GM15510 (cell line): ENCODE results near the gene PRCC.

Source experiments
- POLR2A ChIP-seq: IDR thresholded peaks from 3 replicates; pipeline ENCODE4 v1.6.1; 2011; ENCODE audit warnings: borderline replicate concordance; ENCODE audit not compliant: insufficient read length; ENCODE audit errors: extremely low read depth

The PRCC gene

DNA sequence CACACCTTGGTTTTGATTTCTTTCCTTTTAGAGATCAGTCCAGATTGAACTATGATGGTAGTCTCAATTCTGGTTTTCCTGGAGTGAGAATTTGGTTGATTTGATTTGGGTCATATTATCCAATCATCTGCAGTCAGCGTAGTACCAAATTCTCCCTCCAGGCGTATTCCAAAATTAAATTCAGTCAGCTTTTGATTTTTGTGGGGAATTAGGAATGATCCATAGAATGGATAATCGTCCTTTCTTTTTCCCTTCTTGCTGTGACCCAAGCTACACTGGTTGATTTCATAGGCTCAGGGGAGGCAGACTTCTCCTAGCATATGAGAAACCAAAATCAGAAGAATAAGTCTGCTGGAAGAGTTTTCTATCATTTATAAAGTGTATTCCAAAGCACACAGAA, 4.9 kb downstream of the PRCC start:
- no peak for TF ChIP-seq POLR2A

DNA sequence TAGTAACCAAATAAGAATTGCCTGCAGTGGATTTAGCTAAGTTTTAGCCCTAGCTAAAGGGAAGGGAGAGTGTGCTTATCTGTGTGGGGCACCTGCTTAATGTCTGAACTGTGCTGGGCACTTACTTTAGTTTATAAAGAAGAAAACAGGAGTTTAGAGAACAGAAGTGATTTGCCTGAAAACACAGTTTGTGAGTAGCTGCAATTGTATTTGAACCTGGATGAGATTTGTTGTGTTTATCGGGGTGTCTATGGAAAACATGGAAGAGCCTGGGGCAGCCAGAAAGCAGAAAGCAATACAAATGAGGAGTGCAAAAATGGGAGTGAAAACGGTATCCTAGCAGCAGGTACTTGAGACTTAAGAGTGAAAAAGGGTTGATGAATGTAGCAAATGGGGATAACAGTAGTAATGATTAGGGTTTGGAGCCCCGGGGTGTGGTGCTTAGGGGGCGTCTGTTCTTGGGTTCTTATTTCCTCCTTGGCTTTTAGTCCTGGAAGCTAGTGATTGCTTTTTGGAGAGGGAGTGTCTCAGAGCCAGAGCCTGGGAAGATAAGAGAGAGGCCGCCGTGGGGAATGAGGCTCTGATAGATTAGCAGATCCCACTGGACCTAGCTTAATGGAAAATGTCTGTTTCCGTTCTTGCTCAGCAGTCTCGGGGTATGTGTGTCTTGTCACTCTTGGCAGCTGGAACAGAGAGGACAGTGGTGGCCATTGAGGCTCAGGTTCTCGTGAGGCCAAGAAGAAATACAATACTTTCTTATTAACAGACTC, 5.6 kb downstream of the PRCC start:
- TF ChIP-seq POLR2A, result no peak

DNA sequence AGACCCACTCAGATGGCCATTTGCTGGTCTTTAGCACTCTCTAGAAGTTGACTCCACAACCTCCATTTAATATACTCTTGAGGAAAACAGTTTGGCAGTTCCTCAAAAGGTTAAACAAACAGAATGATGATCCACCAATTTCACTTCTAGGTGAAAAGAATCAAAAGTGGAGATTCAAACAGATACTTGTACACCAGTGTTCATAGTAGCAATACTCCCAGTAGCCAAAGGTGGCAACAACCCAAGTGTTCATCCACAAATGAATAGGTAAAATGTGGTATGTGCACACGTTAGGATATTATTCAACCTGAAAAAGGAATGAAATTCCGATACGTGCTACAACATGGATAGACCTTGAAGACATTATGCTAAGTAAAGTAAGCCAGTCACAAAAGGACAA, 6.3 kb downstream of the PRCC start:
- TF ChIP-seq POLR2A, result no peak

DNA sequence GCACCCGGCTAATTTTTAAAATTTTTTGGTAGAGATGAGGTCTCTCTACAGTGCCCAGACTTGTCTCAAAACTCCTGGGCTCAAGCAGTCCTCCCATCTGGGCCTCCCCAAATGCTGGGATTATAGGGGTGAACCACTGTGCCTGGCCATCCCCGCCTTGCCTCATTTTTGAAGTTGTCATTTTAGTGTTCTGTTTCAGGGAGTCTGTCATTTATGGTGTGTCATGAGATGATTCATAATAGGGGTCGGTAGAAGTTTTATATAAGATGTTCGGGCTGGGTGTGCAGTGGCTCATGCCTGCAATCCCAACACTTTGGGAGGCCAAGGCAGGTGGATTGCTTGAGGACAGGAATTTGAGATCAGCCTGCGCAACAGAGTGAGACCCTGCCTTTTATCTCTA, 8.5 kb downstream of the PRCC start:
- no peak for TF ChIP-seq POLR2A

DNA sequence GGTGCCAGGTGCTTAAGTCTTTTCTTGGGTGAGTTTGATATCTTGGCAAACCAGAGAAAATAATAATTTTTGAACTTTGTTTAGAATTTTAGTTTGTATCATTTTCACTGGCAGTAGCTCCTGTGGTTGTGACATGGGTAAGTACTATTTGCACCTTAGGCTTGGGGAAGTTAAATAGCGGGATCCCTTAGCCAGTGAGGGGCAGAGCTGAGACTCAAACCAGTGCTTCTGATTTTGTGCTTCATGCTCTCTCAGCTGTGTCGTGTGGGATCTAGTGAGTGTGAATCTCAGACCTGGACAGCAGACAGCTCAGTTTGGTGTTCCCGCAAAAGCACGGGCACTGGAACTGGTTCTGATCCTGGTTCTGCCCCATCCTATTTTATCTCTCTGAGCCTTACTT, 9.6 kb downstream of the PRCC start:
- TF ChIP-seq POLR2A, result no peak

DNA sequence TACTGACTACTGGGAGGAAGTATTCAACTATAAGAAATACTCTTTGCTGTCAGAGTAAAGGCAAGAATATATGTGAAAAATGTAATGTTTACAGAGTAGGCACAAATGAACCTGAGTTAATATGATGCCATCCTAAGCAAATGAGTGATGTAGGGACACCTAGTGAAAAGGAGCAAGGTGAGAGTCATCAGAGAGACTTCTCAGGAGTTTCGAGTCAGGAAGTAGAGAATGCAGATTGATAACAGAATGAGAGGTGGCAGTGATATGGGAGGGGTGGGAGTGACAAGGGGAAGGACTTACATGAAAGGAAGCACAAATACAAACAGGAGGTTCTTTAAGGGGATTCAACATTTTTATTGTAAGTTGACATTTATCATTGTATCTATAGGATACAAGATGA, 10.2 kb downstream of the PRCC start:
- no peak for TF ChIP-seq POLR2A

DNA sequence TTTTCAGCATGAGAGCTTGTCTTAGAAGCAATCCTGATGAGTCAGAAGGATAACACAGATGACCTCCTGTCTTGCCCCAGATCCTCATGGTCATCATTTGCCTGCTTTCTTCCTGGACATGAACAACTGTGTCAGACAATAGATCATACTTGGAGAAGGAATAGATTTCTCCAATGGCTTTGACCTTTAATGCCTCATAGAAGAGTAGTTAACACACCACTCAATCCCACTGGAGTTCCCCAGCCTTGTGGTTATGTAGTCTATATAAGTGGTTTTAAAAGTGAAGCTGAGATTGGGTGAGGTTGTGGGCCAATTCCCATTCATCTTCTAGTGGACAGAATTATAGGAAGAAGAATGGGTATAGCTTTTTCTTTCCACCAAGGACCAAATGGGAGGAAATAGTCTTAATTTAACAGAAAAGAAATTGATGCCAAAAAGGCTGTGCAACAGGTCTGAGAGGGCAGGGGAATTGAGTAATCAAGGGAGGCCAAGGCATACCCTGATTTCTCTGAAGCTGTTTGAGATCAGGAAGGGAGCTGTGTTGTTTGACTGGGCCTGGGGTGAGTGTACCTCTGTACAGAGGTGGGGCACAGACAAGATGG, 14.4 kb downstream of the PRCC start:
- no peak for TF ChIP-seq POLR2A

DNA sequence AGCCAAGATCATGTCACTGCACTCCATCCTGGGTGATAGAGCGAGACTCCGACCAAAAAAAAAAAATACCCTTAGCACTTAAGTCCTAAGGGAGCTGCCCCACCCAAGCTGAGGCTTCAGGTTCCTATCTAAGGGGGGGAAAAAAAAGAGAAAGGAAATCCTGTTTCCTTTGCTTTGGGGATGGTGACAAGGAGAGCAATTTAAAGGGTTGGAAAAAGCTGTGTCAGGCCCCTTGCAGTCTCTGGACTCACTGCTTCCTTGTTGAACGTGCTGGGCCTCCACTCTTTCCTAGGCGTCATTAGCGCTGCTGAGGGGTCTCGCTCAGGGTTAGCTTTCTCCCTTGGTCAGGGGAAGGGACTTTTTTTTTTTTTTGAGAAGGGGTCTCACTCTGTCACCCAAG, 18.1 kb downstream of the PRCC start:
- TF ChIP-seq POLR2A, result no peak

DNA sequence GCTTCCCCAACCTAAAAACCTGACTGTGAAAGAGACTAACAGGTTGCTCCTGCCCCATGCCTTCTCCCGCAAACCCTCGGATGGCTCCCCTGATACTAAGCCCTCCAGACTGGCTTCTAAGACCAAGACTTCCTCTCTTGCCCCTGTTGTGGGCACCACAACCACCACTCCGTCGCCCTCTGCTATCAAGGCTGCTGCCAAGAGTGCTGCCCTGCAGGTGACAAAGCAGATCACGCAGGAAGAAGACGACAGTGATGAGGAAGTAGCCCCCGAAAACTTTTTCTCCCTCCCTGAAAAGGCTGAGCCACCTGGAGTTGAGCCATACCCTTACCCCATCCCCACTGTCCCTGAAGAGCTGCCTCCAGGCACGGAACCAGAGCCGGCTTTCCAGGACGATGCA, 19.3 kb downstream of the PRCC start:
- TF ChIP-seq POLR2A, result no peak

DNA sequence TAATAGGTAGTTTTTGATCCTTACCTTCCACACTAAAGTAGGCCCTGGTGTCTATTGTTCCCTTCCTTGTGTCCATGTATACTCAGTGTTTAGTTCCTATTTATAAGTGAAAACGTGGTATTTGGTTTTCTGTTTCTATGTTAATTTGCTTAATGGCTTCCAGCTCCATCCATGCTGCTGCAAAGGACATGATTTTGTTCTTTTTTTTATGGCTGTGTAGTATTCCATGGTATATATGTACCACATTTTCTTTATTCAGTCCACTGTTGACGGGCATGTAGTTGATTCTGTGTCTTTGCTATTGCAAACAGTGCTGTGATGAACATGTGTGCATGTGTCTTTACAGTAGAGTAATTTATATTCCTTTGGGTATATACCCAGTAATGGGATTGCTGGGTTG, 20.8 kb downstream of the PRCC start:
- TF ChIP-seq POLR2A, result no peak

DNA sequence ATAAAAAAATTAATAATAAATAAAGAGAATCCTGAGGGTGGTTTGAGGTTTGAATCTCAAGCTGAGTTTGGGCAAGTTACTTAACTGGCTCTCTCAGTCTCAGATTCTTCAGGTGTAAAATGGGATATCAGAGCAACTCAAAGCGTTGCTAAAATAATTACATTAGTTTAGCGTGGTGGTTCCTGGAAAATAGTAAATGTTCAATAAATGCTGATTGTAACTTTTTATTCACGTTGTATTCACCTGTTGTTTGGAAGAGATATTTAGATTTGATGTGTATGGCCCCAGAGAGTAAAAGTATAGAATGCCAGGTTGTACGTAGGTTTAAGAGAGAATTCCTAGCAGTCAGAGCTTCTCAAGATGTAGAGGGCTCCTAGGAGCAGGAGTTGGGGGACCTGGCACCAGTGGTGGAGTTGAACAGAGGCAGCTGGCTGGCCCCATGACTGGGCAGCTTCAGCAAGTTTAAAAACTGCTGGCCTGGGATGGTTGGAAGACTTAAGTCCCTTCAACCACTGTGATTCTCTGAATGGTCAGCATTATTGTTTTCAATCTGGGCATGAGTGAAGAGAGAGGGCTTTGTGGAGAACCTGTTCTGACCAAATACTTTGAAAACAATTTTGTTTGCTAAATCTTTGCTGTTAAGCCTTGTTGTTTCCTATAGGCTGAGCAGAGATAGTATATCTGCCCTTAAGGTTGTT, 22.4 kb downstream of the PRCC start:
- no peak for TF ChIP-seq POLR2A

DNA sequence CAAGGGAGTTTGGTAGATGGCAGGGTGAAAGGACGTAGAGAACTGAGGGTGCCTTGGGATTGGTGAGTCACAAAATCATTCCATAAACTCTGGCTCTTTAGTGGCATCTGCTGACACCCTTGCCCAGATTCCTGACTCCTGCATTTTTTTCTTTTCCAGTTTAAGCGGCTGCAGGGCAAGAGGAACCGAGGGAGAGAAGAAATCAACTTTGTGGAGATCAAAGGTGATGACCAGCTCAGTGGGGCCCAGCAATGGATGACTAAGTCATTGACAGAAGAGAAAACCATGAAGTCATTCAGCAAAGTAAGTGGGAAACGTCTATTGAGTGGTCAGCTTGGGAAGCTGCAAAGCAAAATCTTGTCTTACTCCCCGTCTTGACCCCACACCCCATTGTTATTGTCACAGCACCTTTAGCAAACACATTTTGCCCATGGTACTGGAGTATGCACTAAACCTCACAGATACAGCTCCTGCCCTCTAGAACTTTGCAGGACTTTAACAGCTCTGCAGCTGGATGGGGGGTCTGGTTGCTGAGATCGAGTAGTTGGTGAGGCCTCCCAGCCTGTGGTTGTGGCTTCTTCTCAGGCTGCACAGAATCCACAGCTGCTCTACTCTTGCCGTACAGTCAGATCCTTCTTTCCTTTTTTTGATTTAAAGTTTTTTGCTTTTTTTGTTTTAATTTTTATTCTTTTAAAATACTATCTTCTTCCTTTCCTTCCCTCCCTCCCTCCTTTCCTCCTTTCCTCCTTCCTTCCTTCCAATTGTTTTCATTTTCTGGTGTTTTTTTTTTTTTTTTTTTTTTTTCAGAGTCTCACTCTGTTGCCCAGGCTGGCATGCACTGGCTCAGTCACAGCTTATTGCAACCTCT, 27.4 kb downstream of the PRCC start:
- TF ChIP-seq POLR2A, result no peak

DNA sequence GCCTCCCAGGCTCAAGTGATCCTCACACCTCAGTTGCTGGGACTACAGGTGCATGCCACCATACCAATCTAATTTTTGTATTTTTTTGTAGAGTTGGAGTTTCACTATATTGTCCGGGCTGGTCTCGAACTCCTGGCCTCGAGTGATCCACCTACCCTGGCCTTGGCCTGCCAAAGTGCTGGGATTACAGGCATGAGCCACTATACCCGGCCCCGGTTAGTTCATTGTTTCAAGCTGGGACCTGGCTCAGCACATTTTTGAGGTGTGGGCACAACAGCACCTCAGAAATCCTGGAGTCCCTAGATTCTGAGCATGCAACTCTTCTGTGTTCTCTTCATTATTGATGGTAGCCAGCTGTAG, 28.0 kb downstream of the PRCC start:
- TF ChIP-seq POLR2A, result no peak

DNA sequence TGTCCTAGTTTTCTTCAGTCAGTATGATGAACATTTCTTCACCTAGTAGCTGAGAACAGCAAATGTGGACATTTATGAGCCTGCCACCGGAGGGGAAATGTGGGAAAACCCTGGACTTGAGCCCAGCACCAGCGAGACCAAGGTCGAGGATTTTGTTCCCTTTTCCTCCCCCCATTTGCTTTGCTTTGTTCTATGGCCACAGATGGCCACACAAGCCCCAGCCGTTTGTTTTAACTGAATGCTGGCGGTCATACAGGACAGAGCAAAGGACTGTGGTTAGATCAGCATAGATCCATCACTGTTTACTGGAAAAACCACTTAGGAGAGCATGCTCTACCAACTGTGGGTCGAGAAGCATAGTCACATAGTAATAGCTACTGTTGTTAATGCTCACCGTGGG, 28.5 kb downstream of the PRCC start:
- TF ChIP-seq POLR2A, result no peak
